Measurements from ENCODE around the gene MLPH.

MLPH gene

GRCh38 chr2:237592425-237592980 lies 105.5 kb downstream of the MLPH start:
- no peak for TF ChIP-seq CTCF (IDR thresholded peaks at IDR 0.05)

GRCh38 chr2:237593036-237593435 lies 106.0 kb downstream of the MLPH start:
- TF ChIP-seq CTCF (IDR thresholded peaks at IDR 0.05): no peak

GRCh38 chr2:237593596-237594320 lies 106.7 kb downstream of the MLPH start:
- TF ChIP-seq CTCF (IDR thresholded peaks at IDR 0.05): no peak

- no peak for TF ChIP-seq CTCF (IDR thresholded peaks at IDR 0.05)
Observed at GRCh38 chr2:237594514-237594871, 107.4 kb downstream of the MLPH start.

- no peak for TF ChIP-seq CTCF (IDR thresholded peaks at IDR 0.05)
Observed at GRCh38 chr2:237596520-237597195, 109.6 kb downstream of the MLPH start.

GRCh38 chr2:237597196-237598145 lies 110.4 kb downstream of the MLPH start:
- TF ChIP-seq CTCF (IDR thresholded peaks at IDR 0.05): no peak

Data from LNCAP (cell line).